H9 (cell line): ENCODE data around the gene KCNMB4. TPM values are rescaled to one million over a fixed set of nuclear protein-coding genes. Genes with fewer than 3 reads are reported as not detected.

Experiments
- DNase-seq: peaks from one replicate; pipeline ENCODE4 v3.0.0-alpha.2; 2017
- H2AFZ ChIP-seq: one replicate; pipeline ENCODE4 v1.6.1; 2013; ENCODE audit warnings: mild to moderate bottlenecking, low read length, control low read depth, moderate library complexity
- H2AK5ac ChIP-seq: 2 replicates; pipeline ENCODE4 v1.6.1; 2013; ENCODE audit warnings: low read length, control low read depth, mixed read lengths; ENCODE audit not compliant: insufficient read length
- H2BK120ac ChIP-seq: one replicate; pipeline ENCODE4 v1.6.1; 2013; ENCODE audit warnings: low read depth, mild to moderate bottlenecking, low read length, control low read depth, inconsistent platforms; ENCODE audit not compliant: poor library complexity, severe bottlenecking
- H2BK12ac ChIP-seq: 2 replicates; pipeline ENCODE4 v1.6.1; 2013; ENCODE audit warnings: low read length, control low read depth, mixed read lengths, low read depth; ENCODE audit not compliant: insufficient read length
- H2BK15ac ChIP-seq: 2 replicates; pipeline ENCODE4 v1.6.1; 2013; ENCODE audit warnings: low read depth, low read length, control low read depth
- H2BK20ac ChIP-seq: one replicate; pipeline ENCODE4 v1.6.1; 2013; ENCODE audit warnings: low read depth, mild to moderate bottlenecking, low read length, control low read depth, inconsistent platforms; ENCODE audit not compliant: poor library complexity, severe bottlenecking
- H2BK5ac ChIP-seq: 2 replicates; pipeline ENCODE4 v1.6.1; 2013; ENCODE audit warnings: low read length, control low read depth, mixed read lengths; ENCODE audit not compliant: insufficient read length
- H3K14ac ChIP-seq: 2 replicates; pipeline ENCODE4 v1.6.1; 2013; ENCODE audit warnings: low read length, control low read depth; ENCODE audit not compliant: insufficient read depth
- H3K18ac ChIP-seq: 2 replicates; pipeline ENCODE4 v1.6.1; 2013; ENCODE audit warnings: low read depth, mild to moderate bottlenecking, mixed read lengths, low read length, control low read depth; ENCODE audit not compliant: insufficient read length
- H3K23ac ChIP-seq: 2 replicates; pipeline ENCODE4 v1.6.1; 2013; ENCODE audit warnings: low read length, control low read depth, mixed read lengths, low read depth; ENCODE audit not compliant: insufficient read length
- H3K23me2 ChIP-seq: 2 replicates; pipeline ENCODE4 v1.6.1; 2013; ENCODE audit warnings: low read depth, mild to moderate bottlenecking, mixed read lengths, low read length, control low read depth; ENCODE audit not compliant: insufficient read length, poor library complexity, severe bottlenecking
- H3K27ac ChIP-seq: 2 replicates; pipeline ENCODE4 v1.5.1; 2013; ENCODE audit warnings: low read length, control low read depth, mixed read lengths, low read depth; ENCODE audit not compliant: insufficient read length
- H3K27me3 ChIP-seq: 2 replicates; pipeline ENCODE4 v1.6.1; 2013; ENCODE audit warnings: low read length, control low read depth, inconsistent platforms; ENCODE audit not compliant: insufficient read depth
- H3K4ac ChIP-seq: 2 replicates; pipeline ENCODE4 v1.6.1; 2013; ENCODE audit warnings: low read depth, mild to moderate bottlenecking, control low read depth, inconsistent platforms, low read length, moderate library complexity
- H3K4me1 ChIP-seq: 2 replicates; pipeline ENCODE4 v1.6.1; 2013; ENCODE audit warnings: low read length, control low read depth, inconsistent platforms; ENCODE audit not compliant: insufficient read depth
- H3K4me2 ChIP-seq: 2 replicates; pipeline ENCODE4 v1.6.1; 2013; ENCODE audit warnings: low read length, control low read depth, mixed read lengths; ENCODE audit not compliant: insufficient read length, insufficient read depth
- H3K56ac ChIP-seq: 2 replicates; pipeline ENCODE4 v1.6.1; 2013; ENCODE audit warnings: low read depth, mild to moderate bottlenecking, mixed read lengths, low read length, control low read depth; ENCODE audit not compliant: insufficient read length
- H3K79me1 ChIP-seq: 2 replicates; pipeline ENCODE4 v1.6.1; 2013; ENCODE audit warnings: low read depth, mild to moderate bottlenecking, moderate library complexity, low read length, control low read depth, inconsistent platforms; ENCODE audit not compliant: insufficient read depth, poor library complexity, severe bottlenecking
- H3K79me2 ChIP-seq: 2 replicates; pipeline ENCODE4 v1.6.1; 2013; ENCODE audit warnings: low read length, control low read depth, inconsistent platforms; ENCODE audit not compliant: insufficient read depth
- H3K9ac ChIP-seq: 2 replicates; pipeline ENCODE4 v1.6.1; 2013; ENCODE audit warnings: low read length, control low read depth, mixed read lengths; ENCODE audit not compliant: insufficient read length; ENCODE audit errors: extremely low read depth
- H3K9me3 ChIP-seq: one replicate; pipeline ENCODE4 v1.6.1; 2013; ENCODE audit warnings: low read depth, low read length, inconsistent platforms; ENCODE audit not compliant: control insufficient read depth
- H3T11ph ChIP-seq: one replicate; pipeline ENCODE4 v1.6.1; 2013; ENCODE audit warnings: mild to moderate bottlenecking, low read length, control low read depth, inconsistent platforms
- H4K20me1 ChIP-seq: one replicate; pipeline ENCODE4 v1.6.1; 2013; ENCODE audit not compliant: control insufficient read depth, insufficient read length, insufficient read depth
- H4K5ac ChIP-seq: 2 replicates; pipeline ENCODE4 v1.6.1; 2013; ENCODE audit warnings: low read depth, mild to moderate bottlenecking, mixed read lengths, low read length, control low read depth; ENCODE audit not compliant: insufficient read length
- H4K8ac ChIP-seq: replicated peaks from 2 replicates; pipeline ENCODE4 v1.6.1; 2013; ENCODE audit warnings: low read length, control low read depth, mixed read lengths, low read depth; ENCODE audit not compliant: insufficient read length
- H4K91ac ChIP-seq: 2 replicates; pipeline ENCODE4 v1.6.1; 2013; ENCODE audit warnings: low read depth, mild to moderate bottlenecking, moderate library complexity, mixed read lengths, low read length, control low read depth; ENCODE audit not compliant: insufficient read length
- H3K27ac Mint-ChIP-seq, 3 experiments: 2 replicates in 2 of 3; 3 replicates in 1 of 3; pipeline ENCODE4 v1.8.0; 2020 to 2021; ENCODE audit warnings: mixed read lengths in 3 of 3, mild to moderate bottlenecking in 1 of 3, moderate library complexity in 1 of 3
- H3K27me3 Mint-ChIP-seq: 2 replicates; pipeline ENCODE4 v1.8.0; 2021; ENCODE audit warnings: low read depth, mild to moderate bottlenecking, moderate library complexity, mixed read lengths
- H3K36me3 Mint-ChIP-seq, 3 experiments: 2 replicates in 2 of 3; 3 replicates in 1 of 3; pipeline ENCODE4 v1.8.0; 2020 to 2021; ENCODE audit warnings: low read depth in 3 of 3, mixed read lengths in 3 of 3; ENCODE audit not compliant: insufficient read depth in 1 of 3
- H3K4me1 Mint-ChIP-seq, 2 experiments: 2 replicates each; pipeline ENCODE4 v1.8.0; 2020; ENCODE audit warnings: mixed read lengths in 2 of 2
- H3K4me3 Mint-ChIP-seq, 2 experiments: 2 replicates in 1 of 2; 3 replicates in 1 of 2; pipeline ENCODE4 v1.8.0; 2020 to 2021; ENCODE audit warnings: mild to moderate bottlenecking in 2 of 2, mixed read lengths in 2 of 2, moderate library complexity in 1 of 2
- H3K9me3 Mint-ChIP-seq, 2 experiments: 2 replicates in 1 of 2; 3 replicates in 1 of 2; pipeline ENCODE4 v1.8.0; 2020; ENCODE audit warnings: mild to moderate bottlenecking in 2 of 2, mixed read lengths in 2 of 2, moderate library complexity in 1 of 2
- CTCF ChIP-seq: fragments of 200-600 bp; sonication (generic); conservative IDR thresholded peaks from 3 replicates; pipeline ENCODE4 v1.8.0; 2021; ENCODE audit warnings: antibody characterized with exemption, mild to moderate bottlenecking
- WGBS: extraction: QIAGEN DNeasy Blood & Tissue Kit; methylation state at CpG from one replicate; pipeline ENCODE4 v1.1.7; 2013; ENCODE audit warnings: missing lambda C conversion rate, low lambda C conversion rate, mixed read lengths; ENCODE audit not compliant: insufficient read length; ENCODE audit errors: extremely low coverage; 5-methylcytosine and 5-hydroxymethylcytosine counted together
- total RNA-seq: library from RNA; stranded (reverse); gene quantifications from 2 replicates; pipeline ENCODE4 v1.2.1, GENCODE V29; 2021

The KCNMB4 gene
- total RNA-seq, 1 experiment from 2014 or later: 16.2 TPM

- no peak for DNase-seq
- H4K20me1 ChIP-seq: no peaks in the 10 kb centered on the region
- Mint-ChIP-seq H3K27me3 (no peaks in the 10 kb centered on the region; the same call in 1 of the 2 replicates), H3K27ac (no peak overlapping the region), H3K4me1 (no peaks in the 10 kb centered on the region), H3K4me3 (no peak overlapping the region), H3K9me3 (peaks cover 25 to 35% of the 10 kb centered on the region in 2 experiments; a peak in 4 of 5 replicates), H3K36me3 (peaks cover 13 to 21% (median 20%) of the 10 kb centered on the region in 3 experiments)
- no peak overlapping the region for H3K18ac ChIP-seq
- H2BK120ac ChIP-seq: no peak overlapping the region
- no peaks in the 10 kb centered on the region for H3K4me1 ChIP-seq
- H2AK5ac ChIP-seq: no peak overlapping the region
- H4K91ac ChIP-seq: no peak overlapping the region
- peaks cover 10% of the 10 kb centered on the region for H3K9me3 ChIP-seq
- H3K27me3 ChIP-seq: no peaks in the 10 kb centered on the region
- H3K4me2 ChIP-seq: no peak overlapping the region
- no peak overlapping the region for H4K8ac ChIP-seq
- no peaks in the 10 kb centered on the region for H3K79me1 ChIP-seq
- no peak overlapping the region for H2BK15ac ChIP-seq
- H3K23me2 ChIP-seq: no peaks in the 10 kb centered on the region
- no peak overlapping the region for H3K14ac ChIP-seq
- H2BK5ac ChIP-seq: no peak overlapping the region
- H4K5ac ChIP-seq: no peak overlapping the region
- WGBS: no CpG with 5 or more reads among the region's 13 CpGs
- H3K27ac ChIP-seq: no peak overlapping the region
- no peak overlapping the region for H3K9ac ChIP-seq
- H3T11ph ChIP-seq: no peak overlapping the region
- H3K79me2 ChIP-seq: no peaks in the 10 kb centered on the region
- H3K4ac ChIP-seq: no peak overlapping the region
- no peak overlapping the region for H2BK20ac ChIP-seq
- H3K23ac ChIP-seq: no peak overlapping the region
- no peak overlapping the region for H2AFZ ChIP-seq
- no peak overlapping the region for H2BK12ac ChIP-seq
- TF ChIP-seq CTCF: no peak
- H3K56ac ChIP-seq: no peak overlapping the region
These were observed 83.1 kb downstream of the KCNMB4 start for GRCh38 chr12:70449074-70449752.
